Measurements from ENCODE around the gene CDRT4. TPM values are rescaled to one million over a fixed set of nuclear protein-coding genes. Genes with fewer than 3 reads are reported as not detected.

Gene CDRT4
- total RNA-seq, 2 experiments from 2014 or later = 6.1 to 6.2 TPM

DNA sequence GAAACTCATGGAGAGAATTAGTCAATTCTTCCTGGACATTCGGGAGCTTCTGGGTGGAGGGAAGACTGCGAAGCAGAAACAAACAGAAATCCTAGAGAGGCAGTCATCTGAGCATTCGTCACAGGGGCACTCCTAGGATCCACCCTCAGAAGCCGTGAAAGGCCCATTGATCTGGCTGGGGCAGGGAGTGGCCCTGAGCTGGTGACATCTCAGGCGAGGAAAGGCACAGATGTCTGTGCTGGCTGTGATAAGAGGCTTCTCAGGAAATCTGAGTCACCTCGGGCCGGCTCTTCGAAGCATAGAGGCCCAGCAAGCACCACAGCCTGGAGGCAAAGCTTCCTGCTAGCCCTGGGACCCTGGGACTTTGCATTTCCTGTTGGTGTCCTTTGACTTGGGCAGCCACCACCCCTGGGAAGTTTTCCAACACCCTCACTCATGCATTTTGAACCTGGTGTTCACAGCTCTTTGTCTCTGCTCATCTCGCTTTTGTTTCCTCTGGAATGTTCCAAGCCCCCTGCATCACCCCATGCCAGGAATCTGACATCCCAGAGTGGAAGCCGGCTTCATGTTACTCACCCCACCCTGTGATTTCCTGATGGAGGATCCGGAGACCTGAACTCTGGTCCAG, 23.3 kb upstream of the CDRT4 start:
- H3K4me3 Mint-ChIP-seq = no peak overlapping the region
- ChIA-PET POLR2A (no interaction called here), CTCF (interaction anchor here (0.7 to 1.4 kb wide), 2 partner anchors 12 to 54 kb away, joined by 3 to 4 read pairs; no protein-coding TSS in a partner anchor)
- H3K36me3 Mint-ChIP-seq (ENCODE audit: low read depth) = peaks cover 9% of the 10 kb centered on the region
- no peak for ATAC-seq
- no peak for DNase-seq
- no peaks in the 10 kb centered on the region for H3K27me3 Mint-ChIP-seq (ENCODE audit: low read depth)
- peaks cover 9% of the 10 kb centered on the region for H3K4me1 Mint-ChIP-seq (ENCODE audit: low read depth)
- H3K27ac Mint-ChIP-seq = no peak overlapping the region
- H3K9me3 Mint-ChIP-seq (ENCODE audit: insufficient read depth) = no peaks in the 10 kb centered on the region

DNA sequence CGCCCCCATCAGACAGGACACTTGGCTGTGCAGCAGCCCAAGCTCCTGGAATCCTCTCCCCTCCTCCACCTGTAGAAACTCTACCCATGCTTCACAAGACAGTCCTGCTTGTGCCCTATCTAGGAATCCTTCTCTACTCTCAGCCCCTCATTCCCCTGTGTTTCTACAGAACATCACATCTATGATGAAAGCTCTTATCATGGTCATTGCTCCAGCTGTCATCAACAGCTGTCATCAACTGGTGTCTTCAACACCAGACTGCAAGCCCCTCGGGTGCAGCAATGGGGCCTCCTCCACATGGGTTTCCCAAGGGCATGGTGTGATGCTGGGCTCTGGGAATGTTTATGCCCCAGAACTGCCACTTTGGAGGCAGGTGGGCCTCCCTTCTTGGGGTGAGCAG, 21.1 kb upstream of the CDRT4 start:
- POLR2A ChIA-PET = no interaction called here
- peaks cover 7% of the 10 kb centered on the region for H3K36me3 Mint-ChIP-seq (ENCODE audit: low read depth)
- ATAC-seq (no peak), DNase-seq (no peak)
- H3K27me3 Mint-ChIP-seq (ENCODE audit: low read depth) = no peaks in the 10 kb centered on the region
- H3K27ac Mint-ChIP-seq = no peak overlapping the region
- H3K4me1 Mint-ChIP-seq (ENCODE audit: low read depth) = peaks cover 9% of the 10 kb centered on the region
- CTCF ChIA-PET = interaction anchor here (2.0 kb wide), 1 partner anchor 14 kb away, joined by 14 read pairs; no protein-coding TSS in a partner anchor
- H3K4me3 Mint-ChIP-seq = no peak overlapping the region
- H3K9me3 Mint-ChIP-seq (ENCODE audit: insufficient read depth) = no peaks in the 10 kb centered on the region

DNA sequence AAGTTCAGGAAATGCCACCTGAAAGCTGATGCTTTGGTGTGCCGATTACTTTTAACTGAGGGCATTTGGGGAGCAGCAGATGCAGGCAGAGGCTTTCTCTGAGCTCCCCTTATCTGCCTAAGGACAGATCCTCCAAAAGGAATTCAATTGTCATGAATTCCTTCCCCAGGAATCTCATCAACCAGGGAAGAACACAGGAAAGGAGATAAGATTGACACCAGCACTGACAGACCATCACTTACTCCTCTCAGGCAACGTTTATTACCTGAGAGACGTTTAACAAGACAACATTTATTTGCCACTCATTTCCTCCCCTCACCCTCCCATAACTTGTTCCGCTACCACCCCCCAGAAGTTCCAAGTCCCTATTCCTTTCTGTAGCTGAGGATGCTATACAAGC, 17.6 kb upstream of the CDRT4 start:
- POLR2A ChIA-PET = no interaction called here
- ATAC-seq = no peak
- Mint-ChIP-seq H3K27ac (no peak overlapping the region), H3K9me3 (ENCODE audit: insufficient read depth) (no peaks in the 10 kb centered on the region), H3K27me3 (ENCODE audit: low read depth) (no peaks in the 10 kb centered on the region), H3K4me3 (no peak overlapping the region), H3K4me1 (ENCODE audit: low read depth) (no peaks in the 10 kb centered on the region), H3K36me3 (ENCODE audit: low read depth) (peaks cover 2% of the 10 kb centered on the region)
- CTCF ChIA-PET = no interaction called here
- DNase-seq = no peak

DNA sequence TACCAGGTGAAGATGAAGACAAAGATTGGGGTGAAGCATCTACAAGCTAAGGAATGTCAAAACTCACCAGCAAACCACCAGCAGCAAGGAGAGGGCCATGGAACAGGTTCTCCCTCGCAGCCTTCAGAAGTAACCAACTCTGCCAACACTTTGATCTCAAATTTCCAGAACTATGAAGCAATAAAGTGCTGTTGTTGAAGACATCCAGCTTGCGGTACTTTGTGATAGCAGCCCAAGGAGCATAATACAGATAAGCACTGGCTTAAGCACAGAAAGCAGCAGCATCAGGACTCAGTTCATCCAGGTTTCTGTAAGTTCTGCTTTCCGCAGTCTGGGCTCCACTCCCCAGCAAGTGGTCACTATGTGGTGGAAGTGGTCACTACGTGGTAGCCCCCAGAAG, 16.0 kb upstream of the CDRT4 start:
- no peaks in the 10 kb centered on the region for H3K27me3 Mint-ChIP-seq (ENCODE audit: low read depth)
- ChIA-PET POLR2A (no interaction called here), CTCF (interaction anchor here (1.0 to 1.2 kb wide), 3 partner anchors 18 to 20 kb away, joined by 3 to 4 read pairs (median 4); no protein-coding TSS in a partner anchor)
- no peaks in the 10 kb centered on the region for H3K9me3 Mint-ChIP-seq (ENCODE audit: insufficient read depth)
- no peak overlapping the region for H3K27ac Mint-ChIP-seq
- no peak overlapping the region for H3K4me3 Mint-ChIP-seq
- ATAC-seq (no peak), DNase-seq (no peak)
- peaks cover 7% of the 10 kb centered on the region for H3K4me1 Mint-ChIP-seq (ENCODE audit: low read depth)
- no peaks in the 10 kb centered on the region for H3K36me3 Mint-ChIP-seq (ENCODE audit: low read depth)

DNA sequence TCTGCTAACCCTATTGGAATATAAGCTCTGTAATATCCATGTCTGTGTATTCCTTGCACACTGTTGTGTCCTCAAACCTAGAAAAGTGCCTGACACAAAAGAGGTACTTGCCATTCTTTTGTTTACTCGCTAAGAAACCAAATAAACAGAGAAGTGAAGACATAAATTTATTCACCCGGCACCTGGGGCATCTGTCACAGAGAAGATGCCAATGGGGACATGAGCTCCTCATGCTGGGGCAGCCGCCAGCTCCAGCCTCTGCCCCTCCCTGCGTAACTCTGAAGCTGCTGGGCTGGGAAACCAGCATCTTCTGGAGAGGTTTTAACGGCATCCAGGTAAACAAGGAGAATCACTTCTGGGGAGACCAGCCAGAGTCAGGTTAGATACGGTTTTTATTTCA, 15.1 kb upstream of the CDRT4 start:
- ATAC-seq = no peak
- POLR2A ChIA-PET = no interaction called here
- no peaks in the 10 kb centered on the region for H3K36me3 Mint-ChIP-seq (ENCODE audit: low read depth)
- DNase-seq = no peak
- peaks cover 7% of the 10 kb centered on the region for H3K4me1 Mint-ChIP-seq (ENCODE audit: low read depth)
- CTCF ChIA-PET = interaction anchor here (1.0 kb wide), 1 partner anchor 21 kb away, joined by 3 read pairs; no protein-coding TSS in a partner anchor
- H3K27ac Mint-ChIP-seq = no peak overlapping the region
- H3K27me3 Mint-ChIP-seq (ENCODE audit: low read depth) = no peaks in the 10 kb centered on the region
- no peak overlapping the region for H3K4me3 Mint-ChIP-seq
- H3K9me3 Mint-ChIP-seq (ENCODE audit: insufficient read depth) = no peaks in the 10 kb centered on the region

DNA sequence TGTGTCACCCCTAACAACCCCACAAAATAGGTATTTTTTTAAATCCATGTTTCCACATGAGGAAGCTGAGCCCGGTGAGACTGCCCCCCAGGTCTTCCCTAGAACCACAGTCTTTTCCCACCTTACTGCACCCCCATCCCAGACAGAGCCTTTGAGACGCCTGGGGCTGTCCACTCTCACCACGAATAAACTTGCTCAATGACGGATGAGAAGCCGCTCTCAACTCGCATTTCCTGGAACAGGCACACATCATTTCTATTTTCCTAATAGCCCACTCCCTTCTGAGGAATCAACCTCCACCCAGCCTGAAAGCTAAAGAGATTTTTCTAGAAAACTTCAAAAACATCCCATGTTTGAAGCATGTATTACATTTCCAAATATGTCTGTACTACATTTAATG, 14.1 kb upstream of the CDRT4 start:
- ChIA-PET POLR2A (no interaction called here), CTCF (no interaction called here)
- Mint-ChIP-seq H3K27me3 (ENCODE audit: low read depth) (no peaks in the 10 kb centered on the region), H3K4me3 (no peak overlapping the region), H3K9me3 (ENCODE audit: insufficient read depth) (no peaks in the 10 kb centered on the region), H3K27ac (no peak overlapping the region), H3K4me1 (ENCODE audit: low read depth) (peaks cover 7% of the 10 kb centered on the region), H3K36me3 (ENCODE audit: low read depth) (peaks cover 3% of the 10 kb centered on the region)
- ATAC-seq (no peak), DNase-seq (no peak)

DNA sequence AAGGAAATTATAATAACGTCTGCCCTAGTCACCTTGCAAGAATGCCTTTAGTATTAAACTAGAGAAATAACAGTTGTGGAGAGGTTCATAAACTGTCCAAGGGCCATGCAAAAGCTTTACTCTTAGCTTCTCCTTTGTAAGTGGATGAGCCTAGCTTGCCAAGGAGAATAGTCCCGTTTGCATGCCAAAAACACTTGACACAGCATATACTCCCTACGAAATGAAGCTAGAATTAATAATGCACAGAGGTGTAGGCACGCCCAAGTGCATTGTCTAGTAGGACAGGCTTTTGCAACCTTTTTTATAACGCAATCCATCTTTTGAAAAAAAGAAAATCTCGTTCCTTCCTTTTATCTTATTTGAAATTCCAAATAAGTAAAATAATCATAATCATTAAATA, 12.8 kb upstream of the CDRT4 start:
- Mint-ChIP-seq H3K4me1 (ENCODE audit: low read depth) (peaks cover 7% of the 10 kb centered on the region), H3K36me3 (ENCODE audit: low read depth) (peaks cover 8% of the 10 kb centered on the region), H3K9me3 (ENCODE audit: insufficient read depth) (no peaks in the 10 kb centered on the region), H3K4me3 (no peak overlapping the region), H3K27me3 (ENCODE audit: low read depth) (no peaks in the 10 kb centered on the region), H3K27ac (no peak overlapping the region)
- POLR2A ChIA-PET = no interaction called here
- CTCF ChIA-PET = interaction anchor here (1.2 to 1.3 kb wide), 2 partner anchors 23 to 44 kb away, joined by 3 read pairs; no protein-coding TSS in a partner anchor
- ATAC-seq = no peak
- DNase-seq = no peak

DNA sequence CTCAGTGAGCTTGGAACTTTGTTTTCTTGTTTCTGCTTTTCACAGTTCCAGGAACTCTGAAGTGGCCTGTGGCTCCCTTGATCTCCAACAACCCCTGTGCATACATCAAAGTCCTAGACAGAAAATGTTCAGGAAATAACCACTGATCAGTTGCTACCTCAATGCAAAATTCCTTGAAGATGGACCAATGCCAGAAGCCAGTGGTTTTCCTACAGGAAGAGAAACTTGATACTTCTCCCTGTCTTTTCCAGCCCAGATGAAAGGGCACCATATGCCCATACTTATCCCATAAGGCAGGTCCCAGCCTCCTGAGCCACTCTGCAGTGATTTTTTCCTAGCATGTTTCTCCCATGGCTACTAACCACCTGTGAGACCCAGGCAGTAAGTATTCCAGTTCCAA, 12.3 kb upstream of the CDRT4 start:
- ATAC-seq = no peak
- no peak for DNase-seq
- no peaks in the 10 kb centered on the region for H3K9me3 Mint-ChIP-seq (ENCODE audit: insufficient read depth)
- H3K27ac Mint-ChIP-seq = no peak overlapping the region
- peaks cover 7% of the 10 kb centered on the region for H3K4me1 Mint-ChIP-seq (ENCODE audit: low read depth)
- H3K4me3 Mint-ChIP-seq = no peak overlapping the region
- ChIA-PET CTCF (interaction anchor here (1.2 to 1.3 kb wide), 2 partner anchors 24 to 43 kb away, joined by 3 read pairs; no protein-coding TSS in a partner anchor), POLR2A (no interaction called here)
- H3K36me3 Mint-ChIP-seq (ENCODE audit: low read depth) = peaks cover 8% of the 10 kb centered on the region
- H3K27me3 Mint-ChIP-seq (ENCODE audit: low read depth) = no peaks in the 10 kb centered on the region

DNA sequence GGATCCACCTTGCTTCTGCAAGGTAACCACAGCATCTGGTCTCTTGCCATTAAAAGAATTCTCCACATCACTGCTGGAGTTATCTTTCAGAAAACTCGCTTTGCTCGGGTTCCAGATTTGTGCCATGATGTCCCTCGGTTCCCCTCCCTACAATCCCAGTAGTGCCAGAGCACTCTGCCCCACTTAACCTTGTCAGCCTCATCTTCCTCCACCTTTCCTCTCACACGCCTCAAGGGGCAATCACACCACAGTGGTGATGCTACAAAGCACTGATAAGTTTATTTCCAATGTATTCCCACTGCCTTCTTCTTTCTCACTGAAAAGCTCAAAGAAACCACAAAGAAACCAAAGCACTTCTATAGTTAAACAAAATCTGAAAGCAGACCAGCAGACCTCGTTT, 11.4 kb upstream of the CDRT4 start:
- H3K27ac Mint-ChIP-seq = peak overlapping the region; percentile 20
- peaks cover 7% of the 10 kb centered on the region for H3K4me1 Mint-ChIP-seq (ENCODE audit: low read depth)
- H3K9me3 Mint-ChIP-seq (ENCODE audit: insufficient read depth) = no peaks in the 10 kb centered on the region
- H3K27me3 Mint-ChIP-seq (ENCODE audit: low read depth) = no peaks in the 10 kb centered on the region
- ChIA-PET CTCF (no interaction called here), POLR2A (no interaction called here)
- H3K36me3 Mint-ChIP-seq (ENCODE audit: low read depth) = peaks cover 11% of the 10 kb centered on the region
- no peak for ATAC-seq
- no peak for DNase-seq
- no peak overlapping the region for H3K4me3 Mint-ChIP-seq

DNA sequence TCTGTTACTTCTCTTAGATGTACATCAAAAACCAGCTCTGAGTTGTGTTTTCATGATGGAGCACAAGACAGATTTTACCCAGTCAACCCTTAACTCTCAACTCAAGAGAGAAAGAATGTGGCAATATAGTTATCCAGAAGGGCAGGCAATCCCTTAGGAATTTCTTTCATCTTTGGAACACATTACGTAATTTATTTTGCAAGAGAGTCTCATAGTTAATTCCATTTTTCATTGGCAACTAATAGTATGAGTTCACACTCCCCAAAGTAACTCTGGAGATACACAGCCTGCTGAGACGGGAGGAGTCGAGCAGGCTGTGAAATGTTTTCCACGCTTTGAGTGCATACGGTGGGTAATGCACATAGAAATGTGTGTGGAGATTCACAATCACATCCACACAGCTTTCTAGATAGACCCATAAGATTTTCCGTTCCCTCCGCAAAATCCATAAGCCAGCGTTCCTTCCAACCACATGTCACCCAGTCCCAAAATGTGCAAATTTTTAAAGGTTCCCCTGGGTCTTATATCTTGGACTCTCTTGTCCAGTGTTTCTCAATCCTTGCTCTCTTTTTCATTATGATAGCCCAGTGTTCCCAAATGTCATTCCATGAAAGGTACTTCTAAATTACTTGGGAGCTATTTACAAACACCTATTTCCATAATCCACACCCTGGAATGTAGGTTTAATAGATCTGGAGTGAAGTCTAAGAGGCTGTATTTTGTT, 8.4 kb upstream of the CDRT4 start:
- CTCF ChIA-PET = interaction anchor here (1.2 kb wide), 1 partner anchor 27 kb away, joined by 6 read pairs; no protein-coding TSS in a partner anchor

DNA sequence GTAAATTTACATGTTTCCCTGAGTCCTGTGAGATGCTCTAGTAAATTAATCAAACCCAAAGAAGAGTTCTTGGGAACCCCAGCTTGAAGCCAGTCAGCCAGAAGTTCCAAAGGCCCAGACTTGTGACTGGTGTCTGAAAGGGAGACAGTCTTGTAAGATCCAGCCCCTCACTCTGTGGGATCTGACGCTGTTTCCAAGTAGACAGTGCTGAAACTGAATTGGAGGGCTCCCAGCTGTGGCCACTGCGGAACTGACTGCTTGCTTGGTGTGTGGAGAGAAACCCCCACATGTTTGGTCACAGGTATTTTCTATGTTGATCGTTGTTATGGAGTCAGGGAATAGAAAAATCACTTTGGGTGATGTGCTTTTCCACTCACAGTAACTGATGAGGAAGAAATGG, 5.5 kb upstream of the CDRT4 start:
- CTCF ChIA-PET = no interaction called here
- POLR2A ChIA-PET = no interaction called here
- no peaks in the 10 kb centered on the region for H3K4me1 Mint-ChIP-seq (ENCODE audit: low read depth)

More for the DNA sequence above, 8.4 kb upstream of the CDRT4 start:
- Mint-ChIP-seq H3K9me3 (ENCODE audit: insufficient read depth) (no peaks in the 10 kb centered on the region), H3K4me3 (no peak overlapping the region), H3K4me1 (ENCODE audit: low read depth) (peaks cover 7% of the 10 kb centered on the region), H3K27ac (no peak overlapping the region), H3K27me3 (ENCODE audit: low read depth) (no peaks in the 10 kb centered on the region), H3K36me3 (ENCODE audit: low read depth) (peaks cover 11% of the 10 kb centered on the region)
- POLR2A ChIA-PET = no interaction called here
- DNase-seq (no peak), ATAC-seq (no peak)

DNA sequence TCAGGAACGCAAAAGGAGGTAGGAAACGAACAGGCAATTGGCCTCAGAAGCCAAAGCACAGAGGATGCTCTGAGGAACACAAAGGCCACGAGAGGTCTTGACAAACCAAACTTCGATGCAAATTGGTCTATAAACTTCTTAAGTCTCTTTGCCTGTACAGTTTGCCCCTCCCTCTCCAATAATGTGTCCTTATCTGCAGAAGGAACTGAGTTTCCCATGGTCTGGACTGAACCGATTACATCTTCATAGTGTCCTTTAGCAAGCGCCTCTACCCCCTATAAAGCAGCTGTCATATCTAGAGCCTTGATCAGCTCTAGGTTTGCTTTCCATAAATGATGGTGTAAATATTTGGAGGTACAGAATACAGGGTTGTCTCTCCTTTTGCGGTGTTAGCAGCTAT, 3.1 kb upstream of the CDRT4 start:
- Mint-ChIP-seq H3K4me3 (no peak overlapping the region), H3K27me3 (ENCODE audit: low read depth) (no peaks in the 10 kb centered on the region), H3K27ac (no peak overlapping the region), H3K36me3 (ENCODE audit: low read depth) (peaks cover 4% of the 10 kb centered on the region), H3K9me3 (ENCODE audit: insufficient read depth) (no peaks in the 10 kb centered on the region), H3K4me1 (ENCODE audit: low read depth) (no peaks in the 10 kb centered on the region)
- CTCF ChIA-PET = interaction anchor here (1.0 kb wide), 1 partner anchor 33 kb away, joined by 3 read pairs; no protein-coding TSS in a partner anchor
- POLR2A ChIA-PET = no interaction called here
- ATAC-seq (no peak), DNase-seq (no peak)

More for the DNA sequence above, 5.5 kb upstream of the CDRT4 start:
- ATAC-seq (no peak), DNase-seq (no peak)
- H3K36me3 Mint-ChIP-seq (ENCODE audit: low read depth) = peaks cover 11% of the 10 kb centered on the region
- H3K4me3 Mint-ChIP-seq = no peak overlapping the region
- H3K27me3 Mint-ChIP-seq (ENCODE audit: low read depth) = no peaks in the 10 kb centered on the region
- no peak overlapping the region for H3K27ac Mint-ChIP-seq
- H3K9me3 Mint-ChIP-seq (ENCODE audit: insufficient read depth) = no peaks in the 10 kb centered on the region
